Measurements from ENCODE around the gene TOMM6. TPM values are rescaled to one million over a fixed set of nuclear protein-coding genes. Genes with fewer than 3 reads are reported as not detected.

Gene TOMM6
- 77.2 and 94.8 TPM in 2 replicates for total RNA-seq

DNA sequence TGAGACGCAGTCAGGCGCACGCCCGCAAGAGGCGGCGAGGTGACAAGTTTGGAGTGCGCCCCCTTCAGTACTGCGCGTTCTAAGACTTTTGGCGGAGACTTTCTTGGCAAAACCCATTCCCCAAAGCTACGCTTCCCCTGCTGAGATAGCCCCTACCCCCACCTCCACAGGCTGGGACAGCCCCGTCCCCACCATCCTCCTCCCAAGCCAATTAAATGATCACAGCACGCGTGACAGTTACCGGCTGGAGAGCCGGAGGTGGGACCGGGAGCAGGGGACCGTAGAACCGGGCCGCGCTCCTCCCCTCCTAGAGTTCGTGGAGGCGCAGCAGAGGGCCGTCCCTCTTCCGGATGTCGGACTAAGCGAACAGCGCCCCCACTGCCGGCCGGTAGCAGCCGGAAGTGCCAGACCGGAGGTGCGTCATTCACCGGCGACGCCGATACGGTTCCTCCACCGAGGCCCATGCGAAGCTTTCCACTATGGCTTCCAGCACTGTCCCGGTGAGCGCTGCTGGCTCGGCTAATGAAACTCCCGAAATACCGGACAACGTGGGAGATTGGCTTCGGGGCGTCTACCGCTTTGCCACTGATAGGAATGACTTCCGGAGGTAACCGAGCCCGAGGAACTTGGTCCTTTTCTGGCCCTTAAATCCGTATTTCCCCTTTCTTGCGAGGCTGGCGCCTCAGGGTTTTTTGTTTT, at the start of gene TOMM6:
Gene TOMM6, plus strand, starts transcription at position 476 of the 699 bp plus-strand sequence. Its CDS starts 4 bp downstream, at position 480.

DNA sequence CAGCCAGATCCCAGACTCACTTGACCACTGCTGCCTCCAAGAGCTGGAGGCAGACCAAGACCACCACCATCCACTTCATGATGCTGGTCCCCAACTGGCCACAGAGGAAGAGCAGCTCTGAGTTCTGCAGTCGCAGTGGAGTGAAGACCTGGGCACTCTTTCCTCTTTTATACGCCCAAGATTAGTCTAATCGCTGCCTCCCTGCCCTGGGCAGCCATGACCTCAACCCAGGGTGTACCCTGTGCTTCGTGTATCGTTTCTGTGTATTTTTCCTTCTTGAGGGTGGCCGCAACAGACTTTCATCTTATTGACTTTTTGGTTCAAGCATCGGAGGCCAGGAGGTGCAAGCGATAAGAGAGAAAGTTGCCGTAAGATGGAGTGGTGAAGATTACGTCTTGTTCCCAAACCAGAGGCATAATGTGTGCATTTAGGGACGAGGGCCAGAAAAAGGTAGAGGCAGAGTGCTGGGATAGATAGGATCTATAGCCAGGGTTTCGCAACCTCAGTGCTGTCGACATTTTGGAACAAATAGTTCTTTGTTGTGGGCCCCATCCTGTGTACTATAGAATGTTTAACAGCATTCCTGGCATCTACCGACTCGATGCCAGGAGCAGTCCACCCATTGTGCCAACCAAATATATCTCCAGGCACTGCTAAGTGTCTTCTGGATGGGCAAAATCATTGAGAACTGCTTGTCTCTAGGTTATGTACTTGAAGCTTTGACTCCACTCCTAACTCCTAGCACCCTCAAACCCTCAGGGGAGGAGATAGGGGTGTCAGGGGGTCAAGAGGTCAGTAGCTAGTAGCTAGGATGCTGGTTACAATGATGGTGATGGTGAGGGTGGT, 40.0 kb upstream of the TOMM6 start, which contains the start of gene PGC:
Gene PGC, minus strand, starts transcription at position 142 of the 846 bp plus-strand sequence. Its CDS starts 63 bp downstream, at position 79.

DNA sequence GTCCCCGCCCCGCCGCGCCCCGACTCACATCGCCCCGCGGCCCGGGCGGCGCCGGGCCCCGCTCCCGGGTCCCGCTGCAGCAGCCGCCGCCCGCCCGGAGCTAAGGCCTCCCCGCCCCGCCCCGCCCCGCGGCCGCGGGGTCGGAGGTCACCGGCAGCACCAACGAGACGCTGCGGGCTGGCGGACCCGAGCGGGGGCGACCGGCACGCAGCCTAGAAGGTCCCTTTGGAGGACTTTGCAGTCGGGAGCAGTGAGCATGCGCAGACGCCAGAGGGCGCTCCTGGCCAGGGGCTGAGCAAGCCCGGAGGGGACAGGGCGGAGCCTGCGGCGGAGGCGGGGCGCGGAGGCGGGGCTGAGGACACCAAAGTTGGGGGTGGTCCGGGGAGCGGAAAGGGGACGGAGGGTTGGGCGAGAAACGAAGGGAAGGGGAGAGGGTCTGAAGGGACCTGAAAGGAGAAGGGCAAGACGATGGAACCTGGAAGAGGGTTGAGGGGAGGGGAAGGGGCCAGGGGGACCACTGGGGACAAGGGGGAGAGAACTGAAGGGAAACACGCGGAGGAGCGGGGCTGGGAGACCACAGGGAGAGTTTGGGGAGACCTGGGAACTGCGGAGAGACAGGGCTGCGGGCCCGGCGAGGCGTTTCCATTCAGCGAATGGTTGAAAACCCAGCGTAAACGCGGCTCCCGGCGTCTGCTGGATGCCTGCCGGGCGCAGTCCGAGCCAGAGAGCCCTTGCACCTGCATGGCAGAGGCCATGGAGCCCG, 7.5 kb upstream of the TOMM6 start, which contains the start of gene FRS3:
Gene FRS3, minus strand, starts transcription at position 113 of the 763 bp plus-strand sequence. CDS start 2,913 bp downstream, outside the sequence.

DNA sequence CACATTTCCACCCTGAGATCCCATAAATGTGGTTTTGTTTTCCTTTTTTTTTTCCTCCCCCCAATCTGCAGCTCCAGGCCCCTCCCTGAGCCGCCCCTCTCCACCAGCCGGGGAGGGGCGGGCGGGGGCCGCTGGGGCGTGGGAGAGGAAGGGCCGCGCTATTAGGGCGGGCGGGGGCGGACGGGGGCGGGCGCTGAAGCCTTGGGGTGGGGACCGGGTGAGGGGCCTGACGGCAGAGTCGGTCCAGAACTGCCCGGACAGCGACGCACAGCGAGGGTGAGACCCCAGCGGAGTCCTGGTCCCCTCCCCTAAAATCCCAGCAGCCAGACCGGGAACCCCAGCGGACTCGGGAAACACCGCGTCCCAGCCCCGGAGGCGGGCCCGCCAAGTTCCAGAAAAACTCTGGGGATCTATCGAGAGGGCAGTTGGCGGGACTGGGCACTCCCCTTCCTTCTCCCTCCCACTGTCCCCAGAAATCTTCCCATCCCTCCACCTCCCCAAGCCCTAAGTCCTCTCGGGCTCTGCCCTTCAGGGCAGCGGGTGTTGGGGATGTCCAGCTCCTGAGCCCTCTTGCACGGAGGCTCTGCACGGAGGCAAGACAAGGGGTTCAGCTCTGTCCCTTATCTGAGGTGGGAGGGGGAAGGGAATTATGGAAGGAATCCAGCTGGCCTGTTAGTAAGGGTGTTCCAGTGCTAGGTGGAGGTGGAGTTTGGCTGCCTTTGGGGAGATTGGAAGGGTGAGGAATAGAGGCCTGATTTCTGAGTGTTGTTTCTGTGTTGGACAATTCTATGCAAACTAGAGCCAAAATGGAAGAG, 6.7 kb upstream of the TOMM6 start, which contains the start of gene PRICKLE4:
Gene PRICKLE4, plus strand, starts transcription at position 232 of the 815 bp plus-strand sequence. CDS start 2,692 bp downstream, outside the sequence.

Small RNAs within 50 kb of the gene (small RNA-seq; reads per million reads assigned to genes)
- gene AL365205.2 (not detected), gene AL365205.3 (not detected), gene RF00393 (not detected)

Other genes starting within 250 kb of the TOMM6 start
- gene FOXP4, start 241.3 kb upstream of the TOMM6 start, total RNA-seq, result 1.1 and 2.0 TPM in 2 replicates
- not detected in 2 replicates for gene MDFI, start 149.2 kb upstream of the TOMM6 start, total RNA-seq
- 2.0 and 3.7 TPM in 2 replicates for gene TFEB, start 52.1 kb upstream of the TOMM6 start, total RNA-seq
- not detected in 2 replicates for gene PGC, start 40.3 kb upstream of the TOMM6 start, total RNA-seq
- 1.1 and 1.8 TPM in 2 replicates for gene FRS3, start 7.8 kb upstream of the TOMM6 start, total RNA-seq
- 1.8 TPM in 1 of 2 replicates, not detected in the other for gene PRICKLE4, start 6.9 kb upstream of the TOMM6 start, total RNA-seq
- gene USP49, start 107.7 kb downstream of the TOMM6 start, total RNA-seq, result 2.0 and 2.2 TPM in 2 replicates
- gene MED20, start 133.4 kb downstream of the TOMM6 start, total RNA-seq, result 17.6 and 20.5 TPM in 2 replicates
- 24.6 and 28.9 TPM in 2 replicates for gene BYSL, start 133.8 kb downstream of the TOMM6 start, total RNA-seq
- gene CCND3, start 154.1 kb downstream of the TOMM6 start, total RNA-seq, result 38.6 and 50.2 TPM in 2 replicates